HG02884 (cell line): ENCODE results near the gene TMEM179B.
"Not testable (repeated sequence)": the region's sequence is repeated elsewhere in the genome, so short reads cannot be mapped to it uniquely, and the experiment has no call there.

Experiments used
- ATAC-seq: cut with Tn5 transposase; IDR thresholded peaks from one replicate; pipeline ENCODE4 v1.9.1; 2021; ENCODE audit warnings: mild to moderate bottlenecking, moderate library complexity; ENCODE audit not compliant: unreplicated experiment

The TMEM179B gene

DNA sequence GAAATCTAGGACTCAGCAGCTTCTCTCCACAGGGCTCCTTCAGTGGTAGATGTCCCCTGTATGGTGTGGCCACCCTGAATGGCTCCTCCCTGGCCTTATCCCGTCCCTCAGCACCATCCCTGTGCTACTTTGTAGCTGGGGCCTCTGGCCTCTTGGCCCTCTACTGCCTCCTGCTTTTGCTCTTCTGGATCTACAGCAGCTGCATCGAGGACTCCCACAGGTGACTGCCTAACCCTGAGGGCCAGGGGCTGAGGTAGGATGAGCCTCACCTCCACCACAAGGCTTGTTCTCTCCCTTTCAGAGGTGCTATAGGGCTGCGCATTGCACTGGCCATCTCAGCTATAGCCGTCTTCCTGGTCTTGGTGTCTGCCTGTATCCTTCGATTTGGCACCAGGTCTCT lies 1.8 kb downstream of the TMEM179B start:
- ATAC-seq: no peak

DNA sequence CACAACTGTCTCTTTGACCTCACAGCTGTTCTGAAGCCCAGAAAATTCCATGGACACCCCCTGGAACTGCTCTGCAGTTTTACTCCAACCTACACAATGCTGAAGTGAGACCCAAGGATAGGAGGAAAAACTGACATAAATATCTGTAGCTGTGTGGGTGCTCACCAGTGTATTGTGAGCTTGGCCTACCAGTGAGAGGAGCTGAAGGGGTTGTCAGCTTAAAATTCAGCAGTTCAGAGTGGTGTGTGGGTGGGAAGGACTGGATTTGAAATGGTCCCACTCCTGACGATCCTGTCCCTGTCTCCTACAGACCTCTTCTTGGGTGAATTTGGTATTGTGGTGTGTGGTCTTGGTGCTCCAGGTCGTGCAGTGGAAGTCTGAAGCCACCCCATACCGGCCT lies 2.4 kb downstream of the TMEM179B start:
- no peak for ATAC-seq

DNA sequence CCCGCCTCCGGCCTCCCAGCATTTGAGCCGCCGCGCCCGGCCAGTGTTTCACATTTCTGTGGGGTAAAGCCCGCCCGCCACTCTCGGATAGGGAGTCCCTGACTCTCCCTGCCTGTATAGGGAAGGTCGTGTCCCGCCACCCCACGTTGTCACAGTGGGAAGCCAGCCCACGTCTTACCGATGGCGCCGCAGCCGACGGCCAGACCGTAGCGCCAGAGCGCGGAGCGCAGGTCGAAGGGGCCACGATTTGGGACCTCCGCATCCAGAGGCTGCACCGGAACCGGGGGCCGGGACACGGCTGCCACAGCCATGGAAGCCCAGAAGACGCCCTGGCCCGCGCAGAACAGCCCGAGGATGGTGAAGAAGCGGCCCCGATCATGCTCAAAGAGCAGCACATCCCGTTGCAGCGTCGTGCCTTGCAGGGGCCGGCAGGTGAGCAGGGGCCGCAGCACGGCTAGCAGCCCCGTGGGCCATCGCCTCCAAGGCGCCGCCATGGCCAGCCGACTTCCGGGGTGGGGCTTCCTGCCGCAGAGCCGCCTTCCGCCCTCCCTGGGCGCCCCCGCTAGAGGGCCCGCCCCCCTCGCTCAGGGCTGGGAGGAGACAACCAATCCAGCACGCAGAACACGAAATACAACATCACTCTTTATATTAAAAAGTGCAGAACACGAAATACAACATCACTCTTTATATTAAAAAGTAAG lies 4.4 kb downstream of the TMEM179B start, which contains the start of gene TMEM223:
TMEM223 (minus strand) TSS at position 506 of the 701 bp plus-strand sequence; CDS start at position 494, 12 bp downstream.
- peak; percentile 50 for ATAC-seq

DNA sequence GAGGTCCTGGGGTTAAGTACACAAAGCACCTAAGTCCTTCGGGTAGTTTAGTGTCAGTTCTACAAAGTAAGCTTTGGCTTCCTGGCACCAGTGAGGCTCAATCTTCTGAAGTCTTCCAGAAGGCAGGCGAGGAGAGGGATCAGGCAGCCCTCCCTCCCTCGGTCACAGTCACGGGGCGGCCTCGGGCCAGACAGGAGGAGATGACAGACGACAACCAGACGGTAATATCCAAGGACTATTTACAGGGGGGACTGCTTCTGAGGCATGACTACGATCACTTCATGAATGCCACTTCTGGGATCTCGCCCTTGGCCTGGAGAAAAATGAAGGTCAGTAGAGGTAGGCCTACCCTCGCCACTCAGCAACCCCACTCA lies 5.0 kb downstream of the TMEM179B start:
- no peak for ATAC-seq

DNA sequence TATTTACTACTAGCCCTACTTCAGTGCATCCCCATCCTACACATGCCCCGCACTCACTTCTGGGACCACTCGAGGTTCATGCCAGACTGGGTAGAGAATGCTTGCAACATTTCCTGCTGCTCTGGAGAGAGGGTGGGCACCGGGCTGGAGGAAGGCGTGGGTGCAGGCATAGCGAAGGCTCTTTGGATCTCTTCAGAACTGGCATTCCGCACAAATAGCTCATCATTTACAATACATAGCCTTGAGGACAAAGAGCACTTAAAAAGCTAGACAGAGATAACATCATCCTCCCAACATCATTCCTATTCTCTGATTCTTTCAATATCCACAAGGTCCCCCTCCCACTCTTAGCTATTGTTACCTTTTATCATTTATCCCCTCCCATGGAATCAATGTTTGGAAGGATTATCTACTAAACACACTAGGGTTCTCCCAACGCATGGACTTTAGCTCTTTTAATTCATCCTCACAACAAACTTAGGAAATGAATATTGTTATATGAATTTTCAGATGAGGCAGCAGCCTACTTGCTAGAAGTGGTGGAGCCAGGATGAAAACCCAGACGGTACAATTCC lies 7.1 kb downstream of the TMEM179B start:
- no peak for ATAC-seq

DNA sequence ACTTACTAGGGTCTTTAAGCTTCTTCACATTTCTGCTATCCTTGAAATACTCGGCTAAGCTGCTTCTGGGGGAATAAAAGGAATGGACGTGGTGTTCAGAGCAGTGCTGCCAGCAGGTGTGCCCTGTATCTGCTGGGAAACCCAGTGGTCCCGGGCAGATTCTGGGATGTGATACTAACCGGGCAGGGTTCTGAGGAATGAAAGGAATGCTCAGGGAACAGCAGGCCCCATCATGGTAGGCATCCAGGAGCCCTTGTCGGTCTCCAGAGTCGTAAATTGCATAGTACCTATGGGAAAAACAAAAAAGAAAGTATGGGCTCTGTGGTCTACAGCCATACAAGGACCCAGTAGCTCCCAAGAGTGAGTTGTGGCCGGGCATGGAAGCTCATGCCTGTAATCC lies 9.1 kb downstream of the TMEM179B start:
- ATAC-seq: no peak

DNA sequence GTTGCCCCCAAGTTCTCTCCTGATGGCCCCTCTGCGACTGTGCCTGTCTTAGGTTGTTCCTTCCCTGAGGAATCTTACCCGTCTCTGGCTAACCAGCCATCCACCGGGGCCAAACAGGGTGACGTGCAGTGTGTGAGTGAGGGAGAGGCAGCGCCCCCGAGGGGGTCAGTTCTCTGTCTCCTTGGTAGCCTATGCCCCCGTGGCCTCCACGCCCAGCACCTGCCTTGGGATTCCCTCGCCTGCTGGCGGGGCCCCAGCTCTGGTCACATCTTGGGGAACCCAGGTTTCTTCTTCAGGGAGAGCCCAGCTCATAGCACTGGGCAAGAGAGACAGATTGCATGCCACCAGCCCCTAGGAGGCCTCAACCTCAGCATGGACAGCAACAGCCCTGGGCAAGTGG lies 12.3 kb downstream of the TMEM179B start:
- ATAC-seq: no peak

DNA sequence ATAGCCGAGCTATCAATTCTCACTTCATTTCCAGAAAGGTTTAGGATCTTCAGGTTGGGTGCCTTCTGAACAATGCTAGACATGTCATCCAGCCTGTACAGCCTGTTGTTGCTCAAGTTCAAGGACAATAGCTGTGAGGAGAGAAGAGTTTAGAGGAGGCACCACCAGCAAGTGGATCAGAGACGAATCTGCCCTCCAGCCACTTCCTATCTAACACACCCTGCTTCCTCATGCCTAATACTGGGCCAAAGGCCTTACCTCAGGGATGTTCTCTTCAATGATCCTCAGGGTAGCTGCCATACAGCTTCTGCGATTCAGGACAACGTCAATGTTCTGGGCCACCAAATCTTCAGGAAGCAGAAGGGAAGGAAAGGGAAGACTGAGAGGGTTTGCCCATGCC lies 13.9 kb downstream of the TMEM179B start:
- ATAC-seq: no peak

DNA sequence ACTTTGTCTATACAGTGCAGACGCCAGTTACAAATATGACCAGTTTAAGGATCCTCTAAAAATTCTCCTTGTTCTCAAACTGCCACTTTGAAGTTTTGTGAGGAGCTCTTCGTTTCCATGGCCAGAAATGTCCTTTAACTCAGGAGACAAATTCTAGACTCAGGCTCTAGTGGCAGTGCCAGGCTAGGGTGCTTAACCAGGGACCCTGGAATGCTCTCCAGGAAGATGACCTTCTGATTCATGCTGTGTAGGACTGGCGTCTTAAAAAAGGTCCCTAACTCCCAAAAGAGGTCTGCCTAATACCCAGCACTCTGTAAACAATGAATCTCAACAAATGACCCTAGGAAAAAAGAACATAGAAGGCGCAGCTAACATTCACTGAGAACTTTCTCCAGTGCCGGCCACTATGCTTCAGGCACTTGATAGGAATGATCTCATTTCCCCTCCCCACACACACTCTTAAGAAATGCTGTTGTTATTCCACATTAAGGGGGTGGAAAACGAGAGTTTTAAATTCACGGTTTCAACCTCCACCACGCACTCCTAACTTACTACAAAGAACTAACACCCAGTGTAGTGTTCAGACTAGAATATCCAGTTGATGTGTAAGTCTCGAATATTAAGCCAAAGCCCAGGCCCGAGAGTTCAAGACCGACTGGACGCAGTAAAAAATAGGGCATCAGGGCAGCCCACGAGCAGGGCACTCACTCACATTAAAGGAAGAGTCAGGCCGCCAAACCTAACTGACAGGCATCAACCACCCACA lies 17.3 kb downstream of the TMEM179B start:
- ATAC-seq: peak; percentile 10

DNA sequence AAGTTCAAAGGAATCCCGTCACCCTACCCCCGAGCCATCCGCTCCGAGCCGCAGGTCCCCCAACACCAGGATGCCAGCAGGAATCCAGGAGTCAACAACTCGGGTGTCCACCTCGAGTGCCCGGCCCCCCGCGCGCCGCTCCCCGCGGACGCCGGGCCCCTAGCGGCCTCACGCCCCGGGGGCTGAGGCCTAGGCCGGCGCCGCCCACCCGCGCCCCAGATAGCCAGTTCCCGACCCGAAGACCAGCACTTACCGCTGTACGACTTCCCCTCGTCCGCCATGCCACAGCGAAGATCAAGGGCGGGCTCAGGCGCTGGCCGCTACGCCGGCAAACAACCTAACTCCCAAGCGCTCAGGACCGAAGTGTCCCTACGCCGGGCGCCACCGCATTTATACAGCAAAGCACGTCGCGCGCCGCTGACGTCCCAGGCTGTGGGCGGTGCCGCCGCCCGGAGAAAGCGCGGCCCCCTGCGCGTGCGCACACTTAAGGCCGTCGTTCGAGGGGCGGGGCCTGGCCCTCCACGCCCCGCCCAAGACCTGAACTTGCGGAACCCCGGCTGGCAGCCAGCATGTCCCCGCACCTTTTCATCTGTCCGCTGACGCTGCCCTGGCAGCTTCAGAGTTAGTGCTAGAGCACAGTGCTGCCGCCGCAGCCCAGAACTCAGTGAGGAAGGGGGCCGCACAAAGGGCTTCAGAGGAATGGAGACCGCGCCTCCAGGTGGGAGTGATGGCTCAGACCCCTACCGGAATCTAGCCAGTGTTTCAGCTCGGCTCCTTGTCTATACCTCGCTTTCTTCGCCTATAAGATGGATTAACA lies 18.1 kb downstream of the TMEM179B start, which contains the start of gene NXF1:
NXF1 (minus strand) TSS at position 365 of the 817 bp plus-strand sequence; CDS start at position 281, 84 bp downstream.
- ATAC-seq: peak; percentile 67

DNA sequence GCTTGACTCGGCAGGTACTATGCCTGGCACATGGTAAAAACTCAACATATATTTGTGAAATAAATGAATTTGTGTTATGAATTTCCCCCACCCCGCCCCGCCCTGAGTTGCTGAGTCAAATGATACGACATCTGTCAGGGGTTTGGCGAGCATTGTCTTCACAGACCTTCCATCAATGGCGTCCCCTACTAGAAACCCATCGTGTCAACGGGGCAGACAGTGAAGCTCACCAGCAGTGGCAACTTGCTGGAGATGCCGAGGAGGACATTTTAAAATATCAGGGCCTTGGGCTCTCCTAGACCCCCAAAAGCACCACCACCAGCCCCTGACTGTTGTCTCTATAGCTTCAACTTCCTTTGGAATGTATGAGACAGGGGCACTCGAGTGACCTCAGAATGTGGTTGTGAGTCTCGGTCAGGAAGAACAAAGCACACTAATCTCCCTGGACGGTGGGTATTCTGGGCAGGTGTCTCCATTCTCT lies 18.8 kb downstream of the TMEM179B start:
- ATAC-seq: no peak

DNA sequence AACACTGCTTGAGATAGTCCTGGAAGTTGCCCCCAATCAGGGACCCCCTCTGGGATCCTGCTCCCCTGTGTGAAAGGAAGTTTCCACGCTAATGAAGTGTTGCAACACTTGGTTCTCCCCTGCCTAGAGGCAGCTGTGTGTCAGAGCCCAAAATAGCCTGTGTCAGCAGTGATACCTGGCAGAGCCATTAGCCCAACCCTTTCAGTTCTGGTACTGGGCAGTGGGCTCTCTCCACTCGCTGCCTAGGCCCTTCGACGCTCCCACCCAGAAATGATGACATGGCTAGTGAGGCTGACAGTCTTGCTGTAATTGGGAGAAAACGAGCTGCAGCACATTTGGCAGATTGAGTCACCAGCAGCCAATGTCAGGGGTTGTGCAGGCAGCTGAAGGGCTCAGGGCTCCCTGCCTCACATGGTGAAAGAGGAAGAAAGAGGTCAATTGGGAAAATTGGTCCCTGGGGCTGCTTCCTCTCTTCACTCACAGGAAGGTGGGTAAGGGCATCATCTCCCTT lies 19.5 kb downstream of the TMEM179B start:
- no peak for ATAC-seq

DNA sequence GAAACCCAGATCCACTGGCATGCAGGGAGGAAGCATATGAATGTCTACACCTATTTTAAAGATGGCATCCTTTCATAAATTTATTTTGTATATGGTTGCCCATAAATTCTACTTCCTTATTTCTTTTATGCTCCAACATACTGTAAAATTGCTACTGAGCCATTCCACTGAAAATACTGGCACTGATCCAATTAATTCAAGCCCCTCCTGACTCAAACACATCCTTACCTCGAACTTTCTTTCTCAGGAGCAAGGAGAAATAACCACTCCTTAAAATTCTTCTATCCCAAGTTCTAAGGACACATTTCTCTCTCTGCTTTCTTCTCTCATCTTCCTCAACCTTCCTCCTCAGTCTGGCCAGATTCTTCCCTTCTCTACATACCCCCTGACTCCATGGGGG lies 23.5 kb downstream of the TMEM179B start:
- no peak for ATAC-seq

DNA sequence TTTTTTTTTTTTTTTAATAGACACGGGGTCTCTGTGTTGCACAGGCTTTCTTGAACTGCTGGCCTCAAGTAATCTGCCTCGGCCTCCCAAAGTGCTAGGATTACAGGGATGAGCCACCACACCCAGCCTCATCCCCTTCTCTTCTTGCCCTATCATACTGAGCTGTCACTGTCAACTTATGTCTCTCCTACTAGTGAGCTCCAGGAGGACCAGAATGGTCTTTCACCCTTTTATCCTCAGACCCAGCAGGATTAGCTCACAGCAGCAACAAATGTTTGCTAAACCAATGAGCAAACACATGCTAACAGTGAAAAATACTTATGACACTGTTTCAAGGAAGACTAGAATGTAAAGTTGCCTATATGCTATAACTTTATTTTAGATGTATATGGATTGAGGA lies 24.5 kb downstream of the TMEM179B start:
- no peak for ATAC-seq

DNA sequence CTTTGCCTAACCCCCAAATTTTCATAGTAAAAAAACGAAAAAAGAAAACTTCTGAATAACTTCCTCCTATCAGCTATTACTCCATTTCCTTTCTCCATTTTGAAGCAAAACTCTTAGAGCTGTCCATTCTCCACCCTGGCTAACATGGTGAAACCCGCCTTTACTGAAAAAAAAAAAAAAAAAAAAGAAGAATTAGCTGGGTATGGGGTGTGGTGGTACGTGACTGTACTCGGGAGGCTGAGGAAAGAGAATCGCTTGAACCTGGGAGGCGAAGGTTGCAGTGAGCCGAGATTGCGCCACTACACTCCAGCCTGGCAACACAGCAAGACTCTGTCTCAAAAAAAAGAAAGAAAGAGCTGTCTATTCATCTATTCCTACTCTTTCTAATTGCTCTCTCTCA lies 29.4 kb downstream of the TMEM179B start:
- no peak for ATAC-seq

DNA sequence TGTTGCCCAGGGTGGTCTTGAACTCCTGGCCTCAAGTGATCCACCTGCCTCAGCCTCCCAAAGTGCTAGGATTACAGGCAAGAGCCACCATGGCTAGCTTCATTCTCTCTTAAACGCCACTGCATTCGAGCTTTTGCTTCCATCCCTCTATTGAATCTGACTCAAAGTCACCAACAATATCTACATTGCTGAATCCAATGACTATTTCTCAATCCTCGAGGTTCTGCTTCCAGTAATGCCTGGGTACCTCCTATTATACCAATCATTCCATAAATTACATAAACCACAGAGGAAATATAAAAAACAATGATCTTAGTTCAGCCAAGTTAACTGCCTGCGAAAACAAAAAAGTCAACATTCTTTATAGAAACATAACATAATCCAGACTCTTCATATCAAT lies 29.9 kb downstream of the TMEM179B start:
- ATAC-seq: no peak

DNA sequence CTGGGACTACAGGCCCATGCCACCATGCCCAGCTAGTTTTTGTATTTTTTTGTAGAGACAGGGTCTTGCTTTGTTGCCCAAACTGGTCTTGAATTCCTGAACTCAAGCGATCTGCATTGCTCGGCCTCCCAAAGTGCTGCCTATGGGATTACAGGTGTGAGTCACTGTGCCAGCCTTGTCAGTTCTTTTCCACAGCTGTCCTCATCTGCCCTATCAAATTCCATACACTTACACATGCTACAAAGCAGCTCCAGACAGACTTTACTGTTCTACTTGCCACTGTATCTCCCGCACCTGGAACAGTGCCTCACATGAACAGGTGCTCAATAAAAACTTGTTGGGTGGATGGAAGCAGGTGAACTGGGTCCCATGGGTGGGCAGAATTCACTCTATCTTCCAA lies 36.5 kb downstream of the TMEM179B start:
- ATAC-seq: no peak

DNA sequence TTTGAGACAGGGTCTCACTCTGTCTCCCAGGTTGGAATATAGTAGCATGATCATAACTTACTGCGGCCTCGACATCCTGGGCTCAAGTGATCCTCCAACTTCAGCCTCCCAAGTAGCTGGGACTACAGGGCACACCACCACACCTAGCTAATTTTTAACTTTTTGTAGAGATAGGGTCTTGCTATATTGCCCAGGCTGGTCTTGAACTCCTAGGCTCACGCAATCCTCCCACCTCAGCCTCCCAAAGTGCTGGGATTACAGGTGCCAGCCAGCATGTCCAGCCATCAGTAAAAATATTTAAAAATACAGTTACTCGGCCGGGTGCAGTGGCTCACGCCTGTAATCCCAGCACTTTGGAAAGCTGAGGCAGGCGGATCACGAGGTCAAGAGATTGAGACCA lies 40.9 kb downstream of the TMEM179B start:
- not testable (repeated sequence) for ATAC-seq

DNA sequence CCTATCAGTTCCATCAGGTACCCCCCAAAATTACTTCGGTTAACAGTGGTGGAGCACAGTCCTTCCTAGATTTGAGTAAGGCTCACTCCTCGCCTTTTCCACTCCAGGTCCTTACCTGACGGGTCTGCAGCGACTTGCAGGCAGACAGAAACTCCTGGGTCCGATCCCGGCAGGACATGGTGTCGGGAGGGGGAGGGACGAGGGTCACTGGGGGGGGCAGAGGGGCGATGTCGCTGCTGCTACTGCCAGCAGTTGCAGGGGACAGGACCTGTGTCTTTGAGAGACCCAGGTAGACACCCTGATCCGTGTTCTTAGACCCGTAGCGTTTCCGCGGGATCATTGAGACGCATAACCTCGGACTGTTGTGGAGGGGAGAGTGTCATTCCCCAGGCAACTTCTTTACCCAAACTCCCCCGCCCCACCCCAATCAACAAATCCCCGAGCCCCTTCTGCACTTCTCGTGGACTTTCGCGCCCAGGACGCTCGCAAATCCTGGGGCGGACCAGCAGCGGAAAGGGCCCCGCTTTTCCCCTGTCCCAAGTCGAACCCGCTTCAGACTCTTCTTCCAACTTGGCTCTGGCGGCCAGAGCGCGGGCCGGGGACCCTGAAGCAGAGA lies 43.8 kb downstream of the TMEM179B start:
- peak; percentile 7 for ATAC-seq
